ENCODE measurements around the gene FAR1.
"Not testable (repeated sequence)": the region's sequence is repeated elsewhere in the genome, so short reads cannot be mapped to it uniquely, and the experiment has no call there.

GRCh38 chr11:13628634-13629033 lies 39.8 kb upstream of the FAR1 start:
- not testable (repeated sequence) for TF ChIP-seq CTCF, EP300, POLR2AphosphoS5, POLR2A (IDR thresholded peaks at IDR 0.05)
